GM23248 (cell line): ENCODE measurements around the gene ITPA. TPM values are rescaled to one million over a fixed set of nuclear protein-coding genes. Genes with fewer than 3 reads are reported as not detected.
A peak's percentile ranks its signal among the peaks of the same experiment; 100 is the strongest.

Experiments
- DNase-seq: peaks from one replicate; pipeline ENCODE4 v3.0.0-alpha.2; 2015
- H2AFZ ChIP-seq: fragments of 200-600 bp; sonication (generic); 2 replicates; pipeline ENCODE4 v1.6.1; 2016; ENCODE audit warnings: antibody characterized with exemption
- H3F3A ChIP-seq: fragments of 200-600 bp; sonication (generic); 2 replicates; pipeline ENCODE4 v1.6.1; 2016; ENCODE audit warnings: mild to moderate bottlenecking, antibody characterized with exemption, mixed run types; ENCODE audit not compliant: insufficient read depth
- H3K27ac ChIP-seq: fragments of 200-600 bp; sonication (generic); 2 replicates; pipeline ENCODE4 v1.5.1; 2016; ENCODE audit warnings: mild to moderate bottlenecking
- H3K27me3 ChIP-seq: fragments of 200-600 bp; sonication (generic); replicated peaks from 2 replicates; pipeline ENCODE4 v1.6.1; 2016; ENCODE audit warnings: mild to moderate bottlenecking; ENCODE audit not compliant: insufficient read depth
- H3K36me3 ChIP-seq: fragments of 200-600 bp; sonication (generic); 2 replicates; pipeline ENCODE4 v1.6.1; 2016; ENCODE audit warnings: low read depth, mild to moderate bottlenecking
- H3K4me1 ChIP-seq: fragments of 200-600 bp; sonication (generic); 2 replicates; pipeline ENCODE4 v1.6.1; 2016; ENCODE audit warnings: mild to moderate bottlenecking; ENCODE audit not compliant: insufficient read depth
- H3K4me2 ChIP-seq: fragments of 200-600 bp; sonication (generic); one replicate; pipeline ENCODE4 v1.6.1; 2016; ENCODE audit warnings: mild to moderate bottlenecking; ENCODE audit not compliant: unreplicated experiment
- H3K4me3 ChIP-seq: fragments of 200-600 bp; sonication (generic); 2 replicates; pipeline ENCODE4 v1.5.1; 2016; ENCODE audit warnings: mild to moderate bottlenecking
- H3K79me2 ChIP-seq: fragments of 200-600 bp; sonication (generic); 2 replicates; pipeline ENCODE4 v1.6.1; 2016; ENCODE audit warnings: mild to moderate bottlenecking; ENCODE audit not compliant: insufficient read depth
- H3K9ac ChIP-seq: fragments of 200-600 bp; sonication (generic); 2 replicates; pipeline ENCODE4 v1.6.1; 2016; ENCODE audit warnings: mild to moderate bottlenecking
- H3K9me2 ChIP-seq: fragments of 200-600 bp; sonication (generic); 2 replicates; pipeline ENCODE4 v1.6.1; 2016; ENCODE audit warnings: mixed run types, mild to moderate bottlenecking, moderate library complexity; ENCODE audit not compliant: insufficient read depth
- H3K9me3 ChIP-seq: fragments of 200-600 bp; sonication (generic); one replicate; pipeline ENCODE4 v1.6.1; 2017; ENCODE audit warnings: low read depth
- H4K20me1 ChIP-seq: fragments of 200-600 bp; sonication (generic); 2 replicates; pipeline ENCODE4 v1.6.0; 2016; ENCODE audit not compliant: insufficient read depth
- EZH2 ChIP-seq: fragments of 200-600 bp; sonication (generic); IDR thresholded peaks from 2 replicates; pipeline ENCODE4 v1.6.1; 2018; ENCODE audit warnings: antibody characterized with exemption, mild to moderate bottlenecking; ENCODE audit not compliant: insufficient read depth, poor library complexity, severe bottlenecking
- EZH2phosphoT487 ChIP-seq: fragments of 200-600 bp; sonication (generic); IDR thresholded peaks from 2 replicates; pipeline ENCODE4 v1.6.1; 2018; ENCODE audit warnings: antibody characterized with exemption, moderate library complexity, mild to moderate bottlenecking, low read depth; ENCODE audit not compliant: insufficient read depth
- WGBS, 2 experiments: methylation state at CpG; one replicate each; pipeline ENCODE4 v1.1.6; 2015 to 2017; ENCODE audit warnings: low lambda C conversion rate in 2 of 2, low coverage in 1 of 2; ENCODE audit errors: missing lambda C conversion rate in 2 of 2; 5-methylcytosine and 5-hydroxymethylcytosine counted together
- in situ Hi-C: fragments of 300-500 bp; cut with MboI; formaldehyde crosslinking; loops from 2 replicates; pipeline ENCODE4 v1.15.0; 2020
- polyA plus RNA-seq: library from polyadenylated mRNA; unstranded; fragments of >200 nt; fragmentation: Nextera tagmentation; extraction: Ambion mirVana; gene quantifications from 2 replicates; pipeline ENCODE4 v1.2.1, GENCODE V29; 2016
- total RNA-seq: library from RNA; depleted of rRNA; stranded (reverse); fragments of >200 nt; shearing (Covaris generic); gene quantifications from 2 replicates; pipeline ENCODE4 v1.2.3, GENCODE V29; 2014

Gene ITPA
- total and polyA plus RNA-seq, 2 experiments from 2014 or later: 43.6 to 63.8 TPM

DNA sequence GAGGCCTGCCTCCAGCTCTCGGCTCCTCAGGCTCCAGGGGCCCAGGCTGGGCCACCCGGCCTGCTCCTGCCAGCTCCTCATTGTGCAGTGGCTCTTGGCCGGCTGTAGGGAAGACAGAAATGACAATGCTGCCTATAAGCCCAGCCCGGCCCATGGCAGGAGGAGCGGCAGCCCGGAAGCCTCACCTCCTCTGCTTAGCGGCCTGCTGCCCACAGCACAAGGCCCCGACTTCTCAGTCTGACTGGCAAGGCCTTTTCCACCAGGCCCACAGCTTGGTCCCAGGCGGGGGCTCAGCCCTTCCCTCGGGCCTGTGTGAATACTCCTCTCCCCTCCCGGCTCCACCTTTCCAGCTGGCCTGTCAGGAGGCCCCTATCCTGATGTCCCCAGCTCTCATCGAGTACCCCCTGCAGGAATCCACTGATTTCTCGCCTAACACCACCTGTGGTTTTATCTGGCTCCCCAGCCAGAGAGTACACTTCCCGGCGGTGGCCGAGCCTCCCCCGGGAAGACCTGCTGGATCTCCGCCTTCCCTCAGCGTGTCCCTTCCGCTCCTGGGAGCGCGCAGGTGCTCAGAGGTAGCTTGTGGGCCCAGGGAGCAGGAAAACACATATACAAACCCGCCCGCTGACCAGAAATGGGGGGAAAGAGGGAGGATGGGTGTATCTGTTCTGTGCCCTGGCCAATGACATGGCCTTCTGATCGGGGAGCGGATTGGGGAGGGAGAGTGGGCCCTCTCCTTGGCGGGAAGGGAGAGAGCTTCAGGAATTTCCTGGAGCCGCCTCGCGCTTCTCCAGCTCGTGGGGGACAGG lies 5.8 kb upstream of the ITPA start:
- no peaks in the 10 kb centered on the region for H4K20me1 ChIP-seq
- DNase-seq: peak; percentile 71
- H3K9me3 ChIP-seq: no peaks in the 10 kb centered on the region
- H3K9ac ChIP-seq: peak overlapping the region; percentile 84
- H2AFZ ChIP-seq: peak overlapping the region; percentile 82
- peak overlapping the region; percentile 76 for H3K4me3 ChIP-seq
- peaks cover 13% of the 10 kb centered on the region for H3K4me1 ChIP-seq
- peaks cover 46% of the 10 kb centered on the region for H3K79me2 ChIP-seq
- no peaks in the 10 kb centered on the region for H3F3A ChIP-seq
- H3K4me2 ChIP-seq: peak overlapping the region; percentile 96
- peak overlapping the region; percentile 48 for H3K27ac ChIP-seq
- H3K36me3 ChIP-seq: no peaks in the 10 kb centered on the region; the same call in 1 of the 2 replicates
- TF ChIP-seq EZH2 (no peak), EZH2phosphoT487 (no peak)
- in situ Hi-C loops: no loop called here
- no peaks in the 10 kb centered on the region for H3K27me3 ChIP-seq
- no peaks in the 10 kb centered on the region for H3K9me2 ChIP-seq
- WGBS, 2 experiments: 9 to 10% methylated on average over 26 to 31 of the region's 31 CpGs

DNA sequence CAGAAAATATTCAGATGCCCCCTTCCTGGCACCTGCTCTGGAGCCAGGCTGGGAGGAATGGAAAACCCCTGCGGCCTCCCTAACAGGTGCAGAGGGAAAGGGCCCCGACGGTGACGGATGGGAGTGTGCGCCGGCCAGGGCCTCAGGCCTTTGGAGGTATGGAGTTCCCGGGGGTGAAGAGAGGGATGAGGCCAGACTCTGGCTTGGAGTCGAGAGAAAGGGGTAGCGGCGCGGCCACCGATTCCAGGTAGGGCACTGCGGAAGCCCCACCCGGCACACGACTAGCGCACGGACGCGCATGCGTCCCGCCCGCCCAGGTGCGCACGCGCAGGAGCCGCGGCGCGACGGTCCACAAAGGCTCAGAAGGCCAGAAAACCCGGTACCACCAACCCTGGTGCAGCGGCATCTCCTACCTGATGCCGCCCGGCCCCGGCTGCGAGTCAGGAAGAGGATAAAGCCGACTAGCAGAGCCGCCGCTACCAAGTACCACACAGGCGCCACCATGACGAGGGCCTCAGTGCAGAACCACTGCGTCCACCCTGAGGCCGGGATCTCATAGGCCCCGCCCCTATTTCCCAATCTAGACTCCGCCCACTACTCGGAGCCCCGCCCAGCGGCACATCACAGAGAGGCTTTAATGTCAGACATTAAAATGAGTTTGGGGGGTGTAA lies 5.0 kb upstream of the ITPA start, which contains the start of gene DDRGK1:
Gene DDRGK1 (minus strand): TSS at position 559 of the 671 bp plus-strand sequence. CDS start 55 bp downstream, at position 504.
- Histone ChIP-seq H3K27ac (peak within 1 kb of the TSS; percentile 48), H3K27me3 (no peaks in the 10 kb centered on the region), H3K4me2 (peak within 1 kb of the TSS; percentile 96), H4K20me1 (no peaks in the 10 kb centered on the region), H3K4me3 (peak within 1 kb of the TSS; percentile 76), H3K79me2 (peaks cover 53% of the 10 kb centered on the region), H3K9me3 (no peaks in the 10 kb centered on the region), H3K9ac (peak within 1 kb of the TSS; percentile 84), H3K9me2 (no peaks in the 10 kb centered on the region), H3K4me1 (peaks cover 14% of the 10 kb centered on the region), H2AFZ (peak within 1 kb of the TSS; percentile 82), H3F3A (0 out of 2 replicates have a peak, but pooled peaks cover 5% of the 10 kb centered on the region), H3K36me3 (no peaks in the 10 kb centered on the region; the same call in 1 of the 2 replicates)
- TF ChIP-seq EZH2phosphoT487 (no peak), EZH2 (no peak)
- in situ Hi-C loops: no loop called here
- 0 to 1% methylated on average over 47 to 48 of the region's 48 CpGs for WGBS, 2 experiments
- DNase-seq: peak; percentile 90

DNA sequence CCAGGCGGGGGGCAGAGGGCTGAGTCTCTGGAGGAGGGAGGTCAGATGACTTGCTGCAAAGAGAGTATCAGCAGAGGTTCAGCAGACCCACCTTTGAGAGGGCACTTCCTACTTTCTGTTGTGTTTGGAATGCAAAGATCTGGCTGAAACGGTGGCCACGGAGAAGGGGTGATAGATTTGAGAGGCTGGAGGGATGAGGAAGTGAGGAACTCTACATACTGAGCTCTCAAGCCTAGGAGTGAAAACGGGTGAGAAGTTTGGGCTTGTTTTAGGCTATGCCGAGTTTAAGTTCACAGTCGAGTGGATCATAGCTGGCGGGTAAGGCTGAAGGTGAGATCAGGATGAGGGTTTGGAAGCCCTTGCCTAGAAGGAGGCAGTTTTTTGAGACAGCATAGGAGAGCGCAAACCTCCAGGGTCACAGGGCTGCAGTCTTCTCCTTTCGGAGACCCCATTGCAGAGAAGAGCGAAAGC lies 477 bp upstream of the ITPA start:
- Histone ChIP-seq H3K4me2 (peak overlapping the region; percentile 97), H3K9me3 (no peaks in the 10 kb centered on the region), H3K27ac (peak overlapping the region; percentile 60), H3F3A (0 out of 2 replicates have a peak, but pooled peaks cover 5% of the 10 kb centered on the region), H3K4me3 (peak overlapping the region; percentile 97), H3K27me3 (no peaks in the 10 kb centered on the region), H3K36me3 (no peaks in the 10 kb centered on the region), H3K9me2 (no peaks in the 10 kb centered on the region), H3K79me2 (peaks cover 76% of the 10 kb centered on the region), H4K20me1 (no peaks in the 10 kb centered on the region), H2AFZ (peak overlapping the region; percentile 96), H3K4me1 (peaks cover 12% of the 10 kb centered on the region), H3K9ac (peak overlapping the region; percentile 84)
- DNase-seq: peak; percentile 55
- TF ChIP-seq EZH2 (no peak), EZH2phosphoT487 (no peak)
- in situ Hi-C loops: no loop called here
- WGBS, 2 experiments: 2% methylated on average over 10 of the region's 10 CpGs

DNA sequence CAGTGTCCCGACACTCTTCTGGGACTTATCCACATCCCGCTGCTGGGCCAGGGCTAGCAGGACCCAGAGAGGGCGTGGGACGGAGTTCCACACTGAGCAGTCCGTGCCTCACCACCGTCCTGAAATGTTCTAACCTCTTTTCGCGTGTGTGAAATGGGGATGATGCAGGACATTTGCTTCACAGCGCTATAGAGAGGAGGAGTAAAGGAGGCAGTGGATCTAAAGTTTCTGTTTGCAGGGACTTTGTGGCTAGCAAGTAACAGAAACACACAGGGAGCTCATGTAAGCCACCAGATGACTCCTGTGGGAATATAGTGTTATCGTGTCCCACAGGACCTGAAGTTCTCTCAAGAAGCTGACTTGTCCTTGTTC lies 634 bp downstream of the ITPA start:
- Histone ChIP-seq H3K79me2 (peaks cover 69% of the 10 kb centered on the region), H3K9ac (peak overlapping the region; percentile 84), H2AFZ (peak overlapping the region; percentile 96), H3K4me1 (peaks cover 12% of the 10 kb centered on the region), H3K4me2 (peak overlapping the region; percentile 97), H4K20me1 (no peaks in the 10 kb centered on the region), H3K9me3 (no peaks in the 10 kb centered on the region), H3K27ac (peak overlapping the region; percentile 60), H3K36me3 (no peaks in the 10 kb centered on the region), H3K9me2 (no peaks in the 10 kb centered on the region), H3F3A (0 out of 2 replicates have a peak, but pooled peaks cover 5% of the 10 kb centered on the region), H3K4me3 (peak overlapping the region; percentile 97), H3K27me3 (no peaks in the 10 kb centered on the region)
- WGBS, 2 experiments: 0 to 1% methylated on average over 10 of the region's 10 CpGs
- no peak for TF ChIP-seq EZH2phosphoT487
- TF ChIP-seq EZH2: no peak
- in situ Hi-C loops: no loop called here
- peak; percentile 69 for DNase-seq
